A549 treated with dexamethasone at 1 μM for 4 hours (cell line): ENCODE measurements around the gene BRWD1. TPM values are rescaled to one million over a fixed set of nuclear protein-coding genes. Genes with fewer than 3 reads are reported as not detected.

Experiments
- total RNA-seq: library from RNA; stranded (reverse); fragments of 200-300 nt; extraction: Qiagen RNA extraction; gene quantifications from 5 replicates; pipeline ENCODE4 v1.2.3, GENCODE V29; 2022

BRWD1 gene
- 6.9 to 11.1 TPM (median 9.6 TPM) in 5 replicates for total RNA-seq

DNA sequence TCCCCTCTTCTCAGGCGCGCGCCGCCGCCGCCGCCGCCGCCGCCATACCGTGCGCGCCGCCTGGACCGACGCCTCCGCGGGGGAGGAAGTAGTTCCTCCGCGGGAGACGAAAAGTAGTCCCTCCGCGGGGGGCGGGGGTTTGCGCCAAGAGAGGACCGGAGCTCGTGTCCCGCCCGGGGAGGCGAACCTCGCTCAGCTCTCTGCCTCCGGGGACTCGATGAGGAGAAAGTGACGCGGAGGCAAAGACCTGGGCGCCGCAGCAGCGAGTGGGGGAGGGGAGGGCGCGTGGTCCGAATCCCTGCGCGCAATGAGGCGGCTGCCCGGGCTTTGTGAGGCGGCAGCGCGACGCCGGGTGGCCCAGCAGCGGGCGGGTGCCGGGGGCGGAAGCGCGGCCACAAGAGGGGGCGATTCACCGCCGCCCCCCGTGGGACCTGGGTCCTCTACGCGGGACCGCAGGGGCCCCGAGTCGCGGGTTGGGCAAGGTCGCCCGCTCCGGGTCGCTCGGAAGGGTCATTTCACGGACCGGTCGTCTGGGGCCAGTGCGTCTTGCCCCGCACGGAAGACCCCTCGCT, at the start of gene BRWD1:
TSS of gene BRWD1 (minus strand) at position 62 of the 572 bp plus-strand sequence. CDS start 141 bp downstream, outside the sequence.

GRCh38 chr21:39348355-39349210, 35.2 kb upstream of the BRWD1 start, which contains the start of gene HMGN1:
TSS of gene HMGN1 (minus strand) at chr21:39349088. CDS start at chr21:39348917, 171 bp downstream.

GRCh38 chr21:39183272-39184049, 130.0 kb downstream of the BRWD1 start, which contains the start of gene PSMG1:
TSS of gene PSMG1 (minus strand) at chr21:39183451. CDS start at chr21:39183385, 66 bp downstream.

Other genes starting within 250 kb of the BRWD1 start
- gene PSMG1, start 130.2 kb downstream of the BRWD1 start, total RNA-seq, result 72.7 to 97.5 TPM (median 89.3 TPM) in 5 replicates
- 164 to 215 TPM (median 171 TPM) in 5 replicates for gene HMGN1, start 35.5 kb upstream of the BRWD1 start, total RNA-seq
- gene LCA5L, start 132.1 kb upstream of the BRWD1 start, total RNA-seq, result 1.2 to 1.8 TPM (median 1.5 TPM) in 5 replicates
- gene SH3BGR, start 138.3 kb upstream of the BRWD1 start, total RNA-seq, result 0.26 to 1.4 TPM (median 0.60 TPM) in 5 replicates